NCI-H128 (cell line): ENCODE results near the gene VWA3B.
"Not testable (repeated sequence)": the region's sequence is repeated elsewhere in the genome, so short reads cannot be mapped to it uniquely, and the experiment has no call there.

Experiments used
- DNase-seq: peaks from one replicate; lab custom pipeline; 2025; ENCODE audit not compliant: unreplicated experiment; lab: John Stamatoyannopoulos, UW

The VWA3B gene

DNA sequence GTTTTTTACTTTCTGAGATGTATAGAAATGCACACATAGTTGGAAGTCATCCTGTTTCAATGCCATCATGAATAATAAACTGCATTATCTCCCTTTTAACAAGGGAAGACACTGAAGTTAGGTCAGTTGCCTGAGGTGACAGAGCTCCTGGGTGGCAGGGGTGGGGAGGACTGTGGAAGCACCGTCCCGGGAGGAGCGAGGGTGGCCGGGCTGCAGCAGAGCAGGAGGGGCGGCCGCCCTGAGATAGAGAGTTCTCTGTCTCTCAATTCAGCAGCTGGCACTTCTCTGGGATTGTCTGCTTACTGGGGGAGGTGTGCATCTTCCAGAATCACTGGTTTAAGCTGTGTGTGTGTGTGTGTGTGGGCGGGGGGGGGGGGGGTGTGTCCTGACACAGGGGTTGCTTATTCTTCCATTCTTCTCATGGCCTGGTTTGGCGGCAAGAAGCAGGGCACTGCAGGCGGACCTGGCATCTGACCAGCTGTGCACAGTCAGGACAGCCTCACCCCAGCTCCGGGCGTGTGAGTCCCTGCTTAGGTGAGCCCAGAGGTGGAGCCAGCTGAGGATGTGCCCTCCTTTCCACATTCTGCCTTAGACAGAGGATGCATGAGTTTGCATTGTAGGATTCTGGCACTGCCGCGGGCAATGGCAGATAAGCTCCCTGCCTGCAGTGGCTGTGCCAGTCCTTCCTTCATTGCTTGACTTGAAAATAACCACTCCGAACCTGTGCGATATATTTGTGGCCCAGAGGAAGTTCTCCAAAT is 40.4 kb downstream of the VWA3B start:
- DNase-seq: no peak

- no peak for DNase-seq
Observed at GRCh38 chr2:98128556-98129109, 41.7 kb downstream of the VWA3B start.

GRCh38 chr2:98130073-98130472 is 43.1 kb downstream of the VWA3B start:
- not testable (repeated sequence) for DNase-seq

DNA sequence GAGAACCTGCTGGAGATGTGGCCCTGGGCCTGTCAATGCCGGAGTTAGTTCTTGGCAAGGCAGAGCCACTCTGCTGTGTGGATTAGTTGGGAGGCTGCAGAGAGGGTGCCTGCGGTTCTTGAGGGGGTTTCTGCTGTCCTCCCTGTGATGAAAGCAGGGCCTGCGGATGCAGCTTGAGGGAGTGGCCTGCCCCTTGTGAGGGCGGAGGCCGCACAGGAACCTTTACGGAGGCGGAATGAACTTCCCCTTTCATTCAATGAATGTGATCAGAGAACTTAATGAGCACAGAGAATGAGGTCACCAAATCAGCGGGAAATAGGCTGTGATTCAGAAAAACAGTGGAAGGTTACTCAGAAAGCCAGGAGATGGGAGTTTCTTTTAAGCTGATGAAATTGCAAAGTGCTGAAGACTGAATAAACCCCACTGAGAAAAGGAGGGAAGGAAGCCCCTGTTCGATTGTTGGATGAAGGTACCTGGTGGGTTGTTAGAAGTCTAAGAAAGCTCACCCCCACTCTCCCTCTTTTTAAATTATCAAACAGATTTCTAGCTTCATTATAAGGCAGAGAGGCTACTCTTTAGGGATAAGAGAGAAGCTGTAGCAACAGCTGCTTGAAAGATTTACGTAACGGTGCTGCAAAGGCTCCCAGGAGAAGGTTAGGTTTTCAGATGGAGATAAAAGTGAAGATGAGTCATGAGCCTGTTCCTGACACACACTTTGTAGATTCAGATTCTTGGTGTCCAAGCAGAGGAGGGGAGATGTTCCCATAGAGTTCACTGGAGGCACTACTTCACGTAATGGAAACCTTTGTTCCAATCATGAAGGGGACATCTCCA is 47.4 kb downstream of the VWA3B start:
- DNase-seq: no peak

DNA sequence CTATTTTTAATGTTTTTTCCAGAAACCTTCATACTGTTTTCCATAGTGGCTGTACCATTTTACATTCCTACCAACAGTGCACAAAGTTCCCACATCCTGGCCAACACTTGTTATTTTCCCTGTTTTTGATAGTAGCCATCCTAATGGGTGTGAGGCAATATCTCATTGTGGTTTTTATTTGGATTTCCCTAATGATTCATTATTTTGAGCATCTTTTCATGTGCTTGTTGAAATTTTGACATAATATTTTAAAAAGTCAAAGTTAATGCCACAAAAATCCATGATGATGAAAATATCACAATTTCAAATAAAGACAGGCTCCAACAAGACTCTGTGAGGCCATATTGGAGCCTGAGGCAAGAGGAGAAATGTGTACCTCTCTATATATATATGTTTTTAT is 50.2 kb downstream of the VWA3B start:
- DNase-seq: no peak

GRCh38 chr2:98138978-98139377 is 52.0 kb downstream of the VWA3B start:
- not testable (repeated sequence) for DNase-seq

DNA sequence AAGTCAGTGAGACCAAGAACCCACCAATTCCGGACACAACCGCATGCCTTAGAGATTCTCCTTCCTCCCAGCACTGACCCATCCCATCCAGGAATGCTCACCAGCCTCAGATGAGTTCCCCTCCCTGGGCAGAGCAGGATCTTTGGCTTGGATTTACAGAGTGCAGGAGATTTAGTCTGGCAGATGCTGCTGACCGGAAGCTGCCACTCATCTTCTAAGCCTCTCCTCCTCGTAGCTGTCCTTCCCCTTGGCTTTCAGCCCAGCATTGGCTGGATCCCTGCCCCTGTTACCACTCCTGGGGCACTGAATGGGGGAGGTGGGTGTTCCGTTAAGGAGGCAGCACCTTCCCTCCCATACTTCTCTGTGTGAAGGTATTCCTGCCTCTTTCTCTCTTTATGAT is 53.2 kb downstream of the VWA3B start:
- no peak for DNase-seq

- DNase-seq: no peak
Observed at GRCh38 chr2:98142106-98142791, 55.3 kb downstream of the VWA3B start.

DNA sequence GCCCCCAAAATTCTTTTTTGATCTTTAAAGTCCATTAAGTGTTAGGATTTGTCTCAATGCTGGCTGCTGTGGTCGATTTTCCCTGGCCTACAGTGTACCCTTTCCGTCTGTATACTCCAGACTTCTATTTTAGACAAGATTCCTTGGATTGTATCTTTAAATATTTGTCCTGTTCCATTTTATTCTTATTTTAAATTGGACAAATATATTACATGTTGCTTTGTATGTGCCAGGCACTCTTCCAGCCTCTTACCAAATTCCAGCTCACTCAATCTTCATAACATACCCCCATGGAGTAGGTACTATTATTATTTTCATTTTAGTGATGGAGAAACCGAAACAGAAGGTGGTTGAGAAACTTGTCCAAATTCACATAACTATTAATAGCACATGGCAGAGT is 58.1 kb downstream of the VWA3B start:
- no peak for DNase-seq

DNA sequence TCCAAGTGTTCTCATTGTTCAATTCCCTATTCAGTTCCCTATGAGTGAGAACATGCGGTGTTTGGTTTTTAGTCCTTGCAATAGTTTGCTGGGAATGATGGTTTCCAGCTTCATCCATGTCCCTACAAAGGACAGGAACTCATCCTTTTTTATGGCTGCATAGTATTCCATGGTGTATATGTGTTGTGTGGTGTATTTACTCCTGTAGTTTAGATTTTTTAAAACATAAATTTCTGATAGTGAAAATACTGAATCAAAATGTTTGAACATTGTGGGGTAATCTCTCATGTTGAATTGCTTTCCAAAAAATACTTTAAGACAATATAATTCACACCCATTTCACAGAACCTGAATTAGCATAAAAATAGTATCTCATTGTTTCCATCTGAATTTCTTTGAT is 60.9 kb downstream of the VWA3B start:
- not testable (repeated sequence) for DNase-seq

- no peak for DNase-seq
Observed at GRCh38 chr2:98148595-98149332, 61.8 kb downstream of the VWA3B start.

DNA sequence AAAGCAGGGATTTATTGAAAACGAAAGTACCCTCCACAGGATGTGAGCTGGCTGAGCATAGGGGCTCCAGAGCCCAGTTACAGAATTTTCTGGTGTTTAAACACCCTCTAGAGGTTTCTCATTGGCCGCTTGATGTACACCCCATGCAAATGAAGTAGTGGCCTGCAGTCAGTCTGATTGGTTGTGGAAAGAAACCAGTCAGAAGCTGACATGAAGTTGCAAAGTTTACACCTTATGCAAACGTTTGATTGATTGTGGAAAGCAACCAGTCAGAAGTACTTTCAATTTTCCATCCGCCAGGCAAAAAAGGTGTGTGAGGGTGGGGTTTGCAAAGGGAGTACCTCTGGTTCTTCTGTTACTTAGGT is 62.3 kb downstream of the VWA3B start:
- DNase-seq: no peak

GRCh38 chr2:98153481-98153880 is 66.5 kb downstream of the VWA3B start:
- no peak for DNase-seq

GRCh38 chr2:98155291-98155690 is 68.3 kb downstream of the VWA3B start:
- DNase-seq: no peak

- no peak for DNase-seq
Observed at GRCh38 chr2:98155716-98156115, 68.7 kb downstream of the VWA3B start.

DNA sequence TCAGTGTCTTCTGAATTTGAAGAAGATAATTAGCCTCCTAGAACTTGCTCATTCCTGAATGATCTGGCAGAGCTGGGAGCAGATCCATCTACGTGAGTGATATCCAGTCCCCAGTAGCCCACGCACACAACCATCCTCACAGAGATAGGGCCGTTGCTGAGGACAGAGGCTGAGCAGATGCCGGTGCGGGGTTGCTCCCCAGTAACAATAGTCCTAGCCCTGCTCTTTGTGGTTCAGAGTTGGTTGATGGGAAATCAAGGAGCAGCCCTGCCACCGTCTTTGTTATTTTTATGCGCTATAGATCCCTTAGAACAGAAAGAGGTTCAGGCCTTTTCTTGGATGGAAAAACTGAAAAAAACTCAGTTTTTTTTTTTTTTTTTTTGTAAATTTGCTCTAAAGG is 69.3 kb downstream of the VWA3B start:
- DNase-seq: no peak

DNA sequence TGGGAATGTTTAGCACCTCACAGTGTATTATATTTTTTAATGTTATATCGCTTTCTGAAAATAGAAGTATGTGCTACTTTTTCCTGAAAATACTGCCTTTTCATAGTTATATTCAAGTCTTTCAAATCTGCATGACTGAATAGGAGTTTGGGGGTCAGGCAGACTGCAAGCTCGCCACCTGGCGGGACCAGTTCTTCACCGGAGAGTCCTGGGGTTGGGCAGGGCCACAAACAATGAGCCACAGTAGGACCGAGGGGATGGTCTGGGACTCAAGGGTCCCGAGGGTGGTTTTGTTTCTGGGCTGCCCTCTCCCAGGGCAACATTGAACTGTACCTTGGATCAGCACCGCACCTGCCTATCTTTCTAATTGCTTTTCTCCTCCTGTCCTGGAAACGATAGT is 70.6 kb downstream of the VWA3B start:
- DNase-seq: no peak

- DNase-seq: no peak
Observed at GRCh38 chr2:98158305-98158704, 71.3 kb downstream of the VWA3B start.

- no peak for DNase-seq
Observed at GRCh38 chr2:98160554-98160953, 73.6 kb downstream of the VWA3B start.

- no peak for DNase-seq
Observed at GRCh38 chr2:98161186-98161585, 74.2 kb downstream of the VWA3B start.

DNA sequence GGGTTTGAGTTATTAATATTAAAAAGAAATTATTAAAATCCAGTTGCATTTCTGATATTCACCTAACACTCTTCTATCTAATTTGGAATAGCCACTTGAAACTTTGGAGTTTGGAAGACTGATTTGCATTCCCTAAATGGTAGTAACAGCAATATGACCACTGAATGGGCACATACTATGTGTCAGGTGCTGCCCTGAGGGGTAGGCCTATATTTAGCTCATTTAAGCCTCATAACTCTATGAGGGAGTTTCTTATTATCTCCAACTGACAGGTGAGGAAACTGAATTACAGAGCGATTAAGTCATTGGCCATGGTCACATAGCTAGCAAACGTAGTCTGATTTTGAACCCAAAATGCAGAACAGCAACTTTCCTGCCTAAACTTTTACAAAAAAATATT is 77.3 kb downstream of the VWA3B start:
- no peak for DNase-seq
